ENCODE results near the gene GRAP2. TPM values are rescaled to one million over a fixed set of nuclear protein-coding genes. Genes with fewer than 3 reads are reported as not detected.
A peak's percentile ranks its signal among the peaks of the same experiment; 100 is the strongest.

GRAP2 gene
- total and polyA plus RNA-seq, 2 of the 8 experiments (the other 6 are each of a cell fraction or from before 2014, with no cell fraction given), result 0.08 TPM; not detected in 1

DNA sequence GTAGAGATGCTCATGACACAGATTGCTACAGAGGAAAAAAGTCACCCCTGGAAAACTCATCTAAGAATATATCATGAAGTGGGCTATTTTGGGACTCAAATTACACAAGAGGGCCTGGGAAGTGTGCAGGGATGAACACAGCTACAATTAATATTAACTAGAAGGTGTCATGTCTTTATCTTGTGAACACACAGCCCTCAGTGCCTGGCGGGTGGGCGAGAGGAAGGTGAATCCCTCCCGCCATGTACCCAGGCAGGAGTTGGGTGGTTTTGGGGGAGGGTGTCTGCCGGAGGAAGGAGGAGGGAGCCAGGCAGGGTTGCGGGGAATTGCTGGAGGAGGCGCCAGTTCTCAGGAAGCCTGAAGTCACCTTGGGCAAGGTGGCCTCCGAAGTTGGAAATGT is 88.7 kb downstream of the GRAP2 start:
- Histone ChIP-seq H3K79me2 (ENCODE audit: control insufficient read depth in 1 of 2, insufficient read depth in 2 of 2, low read length in 2 of 2) (no peaks in the 10 kb centered on the region), H3K36me3 (ENCODE audit: control insufficient read depth in 2 of 4, insufficient read depth in 4 of 4, low read length in 3 of 4) (no peaks in the 10 kb centered on the region), H3K4me1 (replicated peaks in 1 of 4; ENCODE audit: control insufficient read depth in 3 of 4, insufficient read depth in 4 of 4, low read length in 3 of 4) (peaks cover 2 to 9% (median 6%) of the 10 kb centered on the region in 4 experiments; a peak in 6 of 7 replicates), H4K20me1 (replicated peaks in 1 of 2; ENCODE audit: control insufficient read depth in 1 of 2, insufficient read depth in 2 of 2, low read length in 2 of 2) (no peaks in the 10 kb centered on the region), H4K91ac (replicated peaks; ENCODE audit: insufficient read length, low read length) (no peak overlapping the region), H2BK5ac (ENCODE audit: low read depth, low read length) (no peak overlapping the region), H2BK120ac (replicated peaks; ENCODE audit: low read depth, low read length) (no peak overlapping the region), H3K23ac (ENCODE audit: insufficient read length) (no peak overlapping the region), H2AFZ (ENCODE audit: low read length) (0 out of 2 replicates have a peak overlapping the region, but pooled peaks have one; percentile 20), H3K4ac (replicated peaks; ENCODE audit: insufficient read length, low read depth, low read length) (no peak overlapping the region), H3K4me2 (ENCODE audit: insufficient read depth in 1 of 2, low read depth in 2 of 2, low read length in 2 of 2) (no peak overlapping the region), H3K14ac (ENCODE audit: insufficient read length) (no peak overlapping the region), H3K23me2 (ENCODE audit: low read depth, low read length) (peaks cover 2% of the 10 kb centered on the region; the same call in 1 of the 2 replicates), H3K79me1 (ENCODE audit: low read depth, low read length) (no peaks in the 10 kb centered on the region), H3K27me3 (replicated peaks in 1 of 4; ENCODE audit: control insufficient read depth in 3 of 4, extremely low read depth in 1 of 4, insufficient read depth in 3 of 4, low read length in 3 of 4) (peaks cover 0 to 12% (median 11%) of the 10 kb centered on the region in 4 experiments; a peak in 6 of 7 replicates), H2BK20ac (ENCODE audit: low read length) (no peak overlapping the region), H2BK12ac (ENCODE audit: low read depth, low read length) (no peak overlapping the region), H3K9me3 (ENCODE audit: insufficient read depth in 2 of 2, low read depth in 1 of 2, low read length in 1 of 2) (no peaks in the 10 kb centered on the region), H3K56ac (replicated peaks; ENCODE audit: insufficient read length, low read depth, low read length) (no peak overlapping the region), H3K4me3 (ENCODE audit: extremely low read depth in 1 of 4, insufficient read depth in 2 of 4, low read depth in 3 of 4, low read length in 4 of 4) (no peak overlapping the region), H2AK5ac (ENCODE audit: low read depth, low read length) (no peak overlapping the region), H4K8ac (ENCODE audit: extremely low read depth, insufficient read depth, low read length) (no peak overlapping the region), H3K27ac (ENCODE audit: low read depth, low read length) (no peak overlapping the region), H2BK15ac (ENCODE audit: low read length) (no peak overlapping the region), H3K18ac (ENCODE audit: extremely low read depth, low read length) (no peak overlapping the region), H3K9ac (replicated peaks in 1 of 4; ENCODE audit: extremely low read depth in 1 of 4, low read depth in 3 of 4, low read length in 3 of 4) (no peak overlapping the region), H4K5ac (ENCODE audit: insufficient read length, low read depth, low read length) (no peak overlapping the region)
- POLR2A ChIA-PET (ENCODE audit: partially characterized antibody), result interaction anchor here (1.4 kb wide), 1 partner anchor 39 kb away, joined by 3 read pairs; no protein-coding TSS in a partner anchor
- 71% methylated on average over 6 of the region's 7 CpGs; no CpG with 5 or more reads in 1 of the 2 experiments for WGBS, 2 experiments (ENCODE audit: extremely low coverage in 1 of 2, insufficient coverage in 1 of 2, insufficient read length in 1 of 2, insufficient replicate concordance in 2 of 2, low coverage in 1 of 2, low lambda C conversion rate in 2 of 2, missing lambda C conversion rate in 1 of 2)
- no peak for FAIRE-seq
- TF ChIP-seq SUZ12 (IDR thresholded peaks at IDR 0.05; ENCODE audit: low read length) (no peak), POLR2A (IDR thresholded peaks at IDR 0.05; ENCODE audit: control extremely low read depth in 1 of 2, low read depth in 2 of 2, low read length in 2 of 2) (no peak), SP4 (IDR thresholded peaks at IDR 0.05; ENCODE audit: low read length) (no peak)
- CTCF ChIA-PET (ENCODE audit: partially characterized antibody), result interaction anchor here (0.6 to 1.6 kb wide), 3 partner anchors 35 to 39 kb away, joined by 3 to 4 read pairs (median 4); no protein-coding TSS in a partner anchor
- DNase-seq (ENCODE audit: low read depth in 1 of 2, low spot score in 2 of 2), result no peak

All from H1 (cell line).